ENCODE results near the gene BDH1. TPM values are rescaled to one million over a fixed set of nuclear protein-coding genes. Genes with fewer than 3 reads are reported as not detected.

The BDH1 gene
- total and polyA plus RNA-seq, 2 of the 8 experiments (the other 6 are each of a cell fraction or from before 2014, with no cell fraction given) = 27.2 to 28.1 TPM

GRCh38 chr3:197592361-197593045 is 36.7 kb upstream of the BDH1 start:
- no peak overlapping the region for H3K56ac ChIP-seq (replicated peaks; ENCODE audit: insufficient read length, low read depth, low read length)
- H3K18ac ChIP-seq (ENCODE audit: extremely low read depth, low read length) = no peak overlapping the region; the same call in 1 of the 2 replicates
- H3K9ac ChIP-seq (replicated peaks in 1 of 4; ENCODE audit: extremely low read depth in 1 of 4, low read depth in 3 of 4, low read length in 3 of 4) = no peak overlapping the region
- CTCF ChIA-PET (ENCODE audit: partially characterized antibody) = interaction anchor here (1.1 to 1.9 kb wide), 3 partner anchors 11 to 82 kb away, joined by 3 to 4 read pairs (median 3); no protein-coding TSS in a partner anchor
- peak overlapping the region; percentile 39; the same call in 1 of the 2 replicates for H2BK5ac ChIP-seq (ENCODE audit: low read depth, low read length)
- H3K27ac ChIP-seq (ENCODE audit: low read depth, low read length) = no peak overlapping the region
- no peaks in the 10 kb centered on the region for H3K79me1 ChIP-seq (ENCODE audit: low read depth, low read length)
- H4K20me1 ChIP-seq (replicated peaks in 1 of 2; ENCODE audit: control insufficient read depth in 1 of 2, insufficient read depth in 2 of 2, low read length in 2 of 2) = no peaks in the 10 kb centered on the region
- POLR2A ChIA-PET (ENCODE audit: partially characterized antibody) = interaction anchor here (0.7 kb wide), 1 partner anchor 68 kb away, joined by 4 read pairs; no protein-coding TSS in a partner anchor
- FAIRE-seq (no peak), DNase-seq (ENCODE audit: low read depth in 1 of 2, low spot score in 2 of 2) (no peak)
- no peak overlapping the region for H2BK20ac ChIP-seq (ENCODE audit: low read length)
- H3K9me3 ChIP-seq (ENCODE audit: insufficient read depth in 2 of 2, low read depth in 1 of 2, low read length in 1 of 2) = no peaks in the 10 kb centered on the region
- H2BK120ac ChIP-seq (replicated peaks; ENCODE audit: low read depth, low read length) = no peak overlapping the region
- no peak overlapping the region for H4K91ac ChIP-seq (replicated peaks; ENCODE audit: insufficient read length, low read length)
- 0 out of 2 replicates have a peak overlapping the region, but pooled peaks have one; percentile 9 for H2BK12ac ChIP-seq (ENCODE audit: low read depth, low read length)
- H3K23ac ChIP-seq (ENCODE audit: insufficient read length) = no peak overlapping the region
- H3K27me3 ChIP-seq (replicated peaks in 1 of 4; ENCODE audit: control insufficient read depth in 3 of 4, extremely low read depth in 1 of 4, insufficient read depth in 3 of 4, low read length in 3 of 4) = no peaks in the 10 kb centered on the region
- no peak overlapping the region for H4K5ac ChIP-seq (ENCODE audit: insufficient read length, low read depth, low read length)
- no peaks in the 10 kb centered on the region for H3K79me2 ChIP-seq (ENCODE audit: control insufficient read depth in 1 of 2, insufficient read depth in 2 of 2, low read length in 2 of 2)
- H3K4me2 ChIP-seq (ENCODE audit: insufficient read depth in 1 of 2, low read depth in 2 of 2, low read length in 2 of 2) = no peak overlapping the region
- H3K4me3 ChIP-seq (ENCODE audit: extremely low read depth in 1 of 4, insufficient read depth in 2 of 4, low read depth in 3 of 4, low read length in 4 of 4) = no peak overlapping the region
- no peaks in the 10 kb centered on the region for H3K23me2 ChIP-seq (ENCODE audit: low read depth, low read length)
- no peak overlapping the region for H2AK5ac ChIP-seq (ENCODE audit: low read depth, low read length)
- H4K8ac ChIP-seq (ENCODE audit: extremely low read depth, insufficient read depth, low read length) = no peak overlapping the region
- H3K4ac ChIP-seq (replicated peaks; ENCODE audit: insufficient read length, low read depth, low read length) = no peak overlapping the region
- H3K14ac ChIP-seq (ENCODE audit: insufficient read length) = no peak overlapping the region
- no peak overlapping the region for H2AFZ ChIP-seq (ENCODE audit: low read length)
- peaks cover 0 to 3% (median under 1%) of the 10 kb centered on the region in 4 experiments; a peak in 2 of 7 replicates for H3K4me1 ChIP-seq (replicated peaks in 1 of 4; ENCODE audit: control insufficient read depth in 3 of 4, insufficient read depth in 4 of 4, low read length in 3 of 4)
- no peak overlapping the region for H2BK15ac ChIP-seq (ENCODE audit: low read length)
- WGBS, 2 experiments (ENCODE audit: extremely low coverage in 1 of 2, insufficient coverage in 1 of 2, insufficient read length in 1 of 2, insufficient replicate concordance in 2 of 2, low coverage in 1 of 2, low lambda C conversion rate in 2 of 2, missing lambda C conversion rate in 1 of 2) = 97 to 100% methylated on average over 1 to 17 of the region's 18 CpGs
- H3K36me3 ChIP-seq (ENCODE audit: control insufficient read depth in 2 of 4, insufficient read depth in 4 of 4, low read length in 3 of 4) = no peaks in the 10 kb centered on the region
- no peak for TF ChIP-seq POLR2AphosphoS5 (IDR thresholded peaks at IDR 0.05; ENCODE audit: low read depth, low read length)
- no peak for TF ChIP-seq CHD2 (IDR thresholded peaks at IDR 0.05; ENCODE audit: low read length)
- no peak for TF ChIP-seq BCL11A (IDR thresholded peaks at IDR 0.05; ENCODE audit: low read depth in 2 of 2, low read length in 2 of 2)
- no peak for TF ChIP-seq SUZ12 (IDR thresholded peaks at IDR 0.05; ENCODE audit: low read length)
- no peak for TF ChIP-seq RBBP5 (IDR thresholded peaks at IDR 0.05; ENCODE audit: borderline replicate concordance, low read depth, low read length)
- TF ChIP-seq YY1 (IDR thresholded peaks at IDR 0.05; ENCODE audit: low read depth, low read length) = no peak
- no peak for TF ChIP-seq KDM1A (IDR thresholded peaks at IDR 0.05; ENCODE audit: borderline replicate concordance, low read length)
- no peak for TF ChIP-seq EGR1 (IDR thresholded peaks at IDR 0.05; ENCODE audit: borderline replicate concordance, low read depth, low read length)
- no peak for TF ChIP-seq SP2 (IDR thresholded peaks at IDR 0.05; ENCODE audit: low read length)
- no peak for TF ChIP-seq CTCF (IDR thresholded peaks at IDR 0.05; ENCODE audit: control extremely low read depth in 1 of 3, insufficient read depth in 1 of 3, low read depth in 1 of 3, low read length in 3 of 3)
- TF ChIP-seq TEAD4 (IDR thresholded peaks at IDR 0.05; ENCODE audit: low read depth, low read length) = no peak
